Hepatocyte (in vitro differentiated cells): ENCODE data around the gene MAIP1.

ENCODE experiments used
- EZH2 ChIP-seq: fragments of 200-600 bp; sonication (generic); IDR thresholded peaks from 2 replicates; pipeline ENCODE4 v1.6.1; 2016; ENCODE audit warnings: antibody characterized with exemption, mild to moderate bottlenecking, borderline replicate concordance
- TF ChIP-seq, protein P1 (sequence below): fragments of 200-600 bp; sonication (generic); IDR thresholded peaks from 2 replicates; pipeline ENCODE4 v1.5.1; 2016; ENCODE audit warnings: antibody characterized with exemption, mild to moderate bottlenecking; ENCODE audit not compliant: poor library complexity

- TF ChIP-seq, protein P1, sequence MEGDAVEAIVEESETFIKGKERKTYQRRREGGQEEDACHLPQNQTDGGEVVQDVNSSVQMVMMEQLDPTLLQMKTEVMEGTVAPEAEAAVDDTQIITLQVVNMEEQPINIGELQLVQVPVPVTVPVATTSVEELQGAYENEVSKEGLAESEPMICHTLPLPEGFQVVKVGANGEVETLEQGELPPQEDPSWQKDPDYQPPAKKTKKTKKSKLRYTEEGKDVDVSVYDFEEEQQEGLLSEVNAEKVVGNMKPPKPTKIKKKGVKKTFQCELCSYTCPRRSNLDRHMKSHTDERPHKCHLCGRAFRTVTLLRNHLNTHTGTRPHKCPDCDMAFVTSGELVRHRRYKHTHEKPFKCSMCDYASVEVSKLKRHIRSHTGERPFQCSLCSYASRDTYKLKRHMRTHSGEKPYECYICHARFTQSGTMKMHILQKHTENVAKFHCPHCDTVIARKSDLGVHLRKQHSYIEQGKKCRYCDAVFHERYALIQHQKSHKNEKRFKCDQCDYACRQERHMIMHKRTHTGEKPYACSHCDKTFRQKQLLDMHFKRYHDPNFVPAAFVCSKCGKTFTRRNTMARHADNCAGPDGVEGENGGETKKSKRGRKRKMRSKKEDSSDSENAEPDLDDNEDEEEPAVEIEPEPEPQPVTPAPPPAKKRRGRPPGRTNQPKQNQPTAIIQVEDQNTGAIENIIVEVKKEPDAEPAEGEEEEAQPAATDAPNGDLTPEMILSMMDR = no peak
- no peak for TF ChIP-seq EZH2
These were observed 26.8 kb upstream of the MAIP1 start for GRCh38 chr2:199928626-199929025.
